Measurements from ENCODE around the gene LILRA2.

GRCh38 chr19:54548806-54549205 lies 24.8 kb upstream of the LILRA2 start:
- TF ChIP-seq EZH2 (IDR thresholded peaks at IDR 0.05) (no peak), POLR2AphosphoS5 (IDR thresholded peaks at IDR 0.05; ENCODE audit: borderline replicate concordance, low read depth, low read length) (no peak), FOXP2 (optimal IDR thresholded peaks at IDR 0.05; ENCODE audit: control extremely low read depth, extremely low read length, insufficient read depth) (no peak)
